ENCODE measurements around the gene LPP. TPM values are rescaled to one million over a fixed set of nuclear protein-coding genes. Genes with fewer than 3 reads are reported as not detected.

LPP gene
- total and polyA plus RNA-seq, 2 of the 13 experiments (the other 11 are each of a cell fraction or from before 2014, with no cell fraction given): 19.2 to 29.9 TPM

DNA sequence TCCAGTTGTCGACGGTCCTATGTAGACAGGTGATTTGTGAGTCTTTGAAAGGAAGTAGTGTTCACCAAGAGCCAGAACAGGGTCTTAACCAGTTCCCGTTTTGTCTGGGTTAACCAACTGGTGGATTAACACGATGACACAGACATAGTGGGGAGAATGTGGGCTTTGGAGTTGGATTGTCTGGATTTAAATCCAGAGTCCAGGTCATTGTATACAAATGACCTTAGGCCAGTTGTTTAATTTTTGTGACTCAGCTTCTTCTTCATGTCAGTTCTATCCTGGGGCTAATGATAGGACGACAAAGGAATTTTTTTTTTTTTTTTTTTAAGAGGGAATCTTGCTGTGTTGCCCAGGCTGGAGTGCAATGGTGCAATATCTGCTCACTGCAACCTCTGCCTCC lies 126.7 kb downstream of the LPP start:
- WGBS (ENCODE audit: low lambda C conversion rate): 94% methylated on average over 5 of the region's 5 CpGs
- TF ChIP-seq ZNF121 (CRISPR knock-in tag; IDR thresholded peaks at IDR 0.05) (peak; percentile 47), SAFB2 (CRISPR knock-in tag; IDR thresholded peaks at IDR 0.05; ENCODE audit: borderline replicate concordance, low read depth) (no peak)
- Histone ChIP-seq H3K4me1 (ENCODE audit: insufficient read depth, low read length) (peaks cover 55% of the 10 kb centered on the region), H3K79me2 (ENCODE audit: insufficient read depth, low read length) (peaks cover 28% of the 10 kb centered on the region), H4K20me1 (ENCODE audit: insufficient read depth, low read length) (no peaks in the 10 kb centered on the region), H3K9ac (ENCODE audit: insufficient read depth, low read depth, low read length) (no peak overlapping the region), H3K4me3 (replicated peaks in 1 of 3; ENCODE audit: insufficient read depth in 1 of 3, low read depth in 2 of 3, low read length in 3 of 3) (no peak overlapping the region), H3K36me3 (replicated peaks in 1 of 2; ENCODE audit: control insufficient read depth in 1 of 2, insufficient read depth in 2 of 2, low read length in 2 of 2) (peaks cover 0 to 1% of the 10 kb centered on the region in 2 experiments; a peak in 3 of 5 replicates), H2AFZ (ENCODE audit: low read length) (no peak overlapping the region), H3K9me3 (ENCODE audit: low read length) (no peaks in the 10 kb centered on the region), H3K4me2 (ENCODE audit: low read depth, low read length) (no peak overlapping the region), H3K27ac (ENCODE audit: extremely low read length, insufficient read depth, low read length) (no peak overlapping the region), H3K27me3 (ENCODE audit: control insufficient read depth in 1 of 2, insufficient read depth in 2 of 2, low read length in 2 of 2) (no peaks in the 10 kb centered on the region)
- BruUV-seq (replicated peaks): no TSS peak
- FAIRE-seq: no peak
- intact Hi-C loops (cut with micrococcal nuclease; ENCODE audit: unreplicated experiment): no loop called here
- ChIA-PET CTCF (ENCODE audit: low intra/inter-chr PET ratio, low total read pairs) (no interaction called here), POLR2A (no interaction called here)
- ATAC-seq: no peak
- in situ Hi-C loops (cut with HindIII; ENCODE audit: extremely low pct_ligation_motif_present, low pct_unique_long_range_greater_than_20kb): no loop called here
- DNase-seq (ENCODE audit: low spot score): no peak

DNA sequence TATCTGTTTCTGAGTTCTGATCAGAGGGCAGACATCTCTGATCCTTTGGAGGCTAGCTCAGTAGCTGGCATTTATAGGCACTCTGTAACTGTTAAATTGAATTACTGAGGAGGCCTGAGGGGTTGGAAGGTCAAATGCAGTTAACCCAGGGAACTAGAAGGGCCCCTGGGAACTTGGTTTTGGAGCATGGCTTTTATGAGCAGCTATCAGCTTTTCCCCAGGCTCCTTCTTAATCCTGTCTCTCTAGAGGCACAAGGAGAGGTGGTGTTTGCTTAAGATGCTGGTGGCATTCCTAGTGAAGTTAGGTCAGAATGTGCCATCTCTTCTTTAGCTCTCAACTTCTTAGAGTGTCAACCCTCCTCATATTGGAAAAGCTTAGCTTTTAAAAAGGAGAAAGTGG lies 128.9 kb downstream of the LPP start:
- BruUV-seq (replicated peaks): no TSS peak
- POLR2A ChIA-PET: interaction anchor here (1.4 kb wide), 1 partner anchor 464 kb away, joined by 5 read pairs; no protein-coding TSS in a partner anchor
- DNase-seq (ENCODE audit: low spot score): no peak
- TF ChIP-seq HNRNPL (IDR thresholded peaks at IDR 0.05; ENCODE audit: low read depth, low read length): no peak
- TF ChIP-seq PPARG (CRISPR knock-in tag; conservative IDR thresholded peaks at IDR 0.05): no peak
- no peak for TF ChIP-seq ZMYM4 (CRISPR knock-in tag; IDR thresholded peaks at IDR 0.05)
- intact Hi-C loops (cut with micrococcal nuclease; ENCODE audit: unreplicated experiment) (loop anchor here (2.0 kb wide), 1 partner anchor 124 kb away; no protein-coding TSS in a partner anchor), in situ Hi-C loops (cut with HindIII; ENCODE audit: extremely low pct_ligation_motif_present, low pct_unique_long_range_greater_than_20kb) (no loop called here)
- no peaks in the 10 kb centered on the region for H4K20me1 ChIP-seq (ENCODE audit: insufficient read depth, low read length)
- CTCF ChIA-PET (ENCODE audit: low intra/inter-chr PET ratio, low total read pairs): no interaction called here
- H3K36me3 ChIP-seq (replicated peaks in 1 of 2; ENCODE audit: control insufficient read depth in 1 of 2, insufficient read depth in 2 of 2, low read length in 2 of 2): peaks cover 0 to 1% of the 10 kb centered on the region in 2 experiments; a peak in 3 of 5 replicates
- no peak overlapping the region for H2AFZ ChIP-seq (ENCODE audit: low read length)
- H3K79me2 ChIP-seq (ENCODE audit: insufficient read depth, low read length): peaks cover 34% of the 10 kb centered on the region
- no peak overlapping the region for H3K9ac ChIP-seq (ENCODE audit: insufficient read depth, low read depth, low read length)
- peak overlapping the region; percentile 45 for H3K27ac ChIP-seq (ENCODE audit: extremely low read length, insufficient read depth, low read length)
- peak overlapping the region; percentile 6; the same call in 1 of the 2 replicates for H3K4me2 ChIP-seq (ENCODE audit: low read depth, low read length)
- peaks cover 52% of the 10 kb centered on the region for H3K4me1 ChIP-seq (ENCODE audit: insufficient read depth, low read length)
- H3K9me3 ChIP-seq (ENCODE audit: low read length): no peaks in the 10 kb centered on the region
- no peaks in the 10 kb centered on the region for H3K27me3 ChIP-seq (ENCODE audit: control insufficient read depth in 1 of 2, insufficient read depth in 2 of 2, low read length in 2 of 2)
- ATAC-seq: peak; percentile 44
- FAIRE-seq: no peak
- no peak overlapping the region for H3K4me3 ChIP-seq (replicated peaks in 1 of 3; ENCODE audit: insufficient read depth in 1 of 3, low read depth in 2 of 3, low read length in 3 of 3)
